GM12865 (cell line): ENCODE measurements around the gene KRTAP10-5.
"Not testable (repeated sequence)": the region's sequence is repeated elsewhere in the genome, so short reads cannot be mapped to it uniquely, and the experiment has no call there.

Source experiments
- DNase-seq: peaks from one replicate; pipeline ENCODE4 v3.0.0; 2010; ENCODE audit warnings: low read depth
- H3K4me3 ChIP-seq: 2 replicates; pipeline ENCODE4 v1.5.1; 2011; ENCODE audit warnings: mild to moderate bottlenecking, low read depth, low read length, control low read depth
- TF ChIP-seq, protein P1 (sequence below): IDR thresholded peaks from 2 replicates; pipeline ENCODE4 v1.5.1; 2011; ENCODE audit warnings: low read length, control low read depth, low read depth, inconsistent platforms; ENCODE audit not compliant: insufficient read depth; ENCODE audit errors: missing control alignments

Gene KRTAP10-5

GRCh38 chr21:44592446-44593311 lies 12.3 kb upstream of the KRTAP10-5 start, which contains the start of gene KRTAP10-6:
Gene KRTAP10-6, minus strand, starts transcription at chr21:44592505. Its CDS starts 21 bp downstream, at chr21:44592484.
- no peak for DNase-seq
- no peak within 1 kb of the TSS for H3K4me3 ChIP-seq

DNA sequence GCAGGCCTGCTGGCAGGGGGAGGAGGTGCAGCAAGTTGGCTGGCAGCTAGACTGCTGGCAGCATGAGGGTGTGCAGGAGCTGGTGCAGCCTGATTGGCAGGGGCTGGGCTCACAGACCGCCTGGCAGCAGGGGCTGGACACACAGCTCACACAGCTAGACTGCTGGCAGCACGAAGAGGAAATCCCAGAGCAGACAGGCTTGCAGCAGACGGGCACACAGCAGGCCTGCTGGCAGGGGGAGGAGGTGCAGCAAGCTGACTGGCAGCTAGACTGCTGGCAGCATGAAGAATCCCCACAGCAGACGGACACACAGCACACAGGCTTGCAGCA lies 11.4 kb upstream of the KRTAP10-5 start:
- DNase-seq, H3K4me3 ChIP-seq: not testable (repeated sequence)

More at GRCh38 chr21:44592446-44593311, 12.3 kb upstream of the KRTAP10-5 start, which contains the start of gene KRTAP10-6:
- TF ChIP-seq, protein P1, sequence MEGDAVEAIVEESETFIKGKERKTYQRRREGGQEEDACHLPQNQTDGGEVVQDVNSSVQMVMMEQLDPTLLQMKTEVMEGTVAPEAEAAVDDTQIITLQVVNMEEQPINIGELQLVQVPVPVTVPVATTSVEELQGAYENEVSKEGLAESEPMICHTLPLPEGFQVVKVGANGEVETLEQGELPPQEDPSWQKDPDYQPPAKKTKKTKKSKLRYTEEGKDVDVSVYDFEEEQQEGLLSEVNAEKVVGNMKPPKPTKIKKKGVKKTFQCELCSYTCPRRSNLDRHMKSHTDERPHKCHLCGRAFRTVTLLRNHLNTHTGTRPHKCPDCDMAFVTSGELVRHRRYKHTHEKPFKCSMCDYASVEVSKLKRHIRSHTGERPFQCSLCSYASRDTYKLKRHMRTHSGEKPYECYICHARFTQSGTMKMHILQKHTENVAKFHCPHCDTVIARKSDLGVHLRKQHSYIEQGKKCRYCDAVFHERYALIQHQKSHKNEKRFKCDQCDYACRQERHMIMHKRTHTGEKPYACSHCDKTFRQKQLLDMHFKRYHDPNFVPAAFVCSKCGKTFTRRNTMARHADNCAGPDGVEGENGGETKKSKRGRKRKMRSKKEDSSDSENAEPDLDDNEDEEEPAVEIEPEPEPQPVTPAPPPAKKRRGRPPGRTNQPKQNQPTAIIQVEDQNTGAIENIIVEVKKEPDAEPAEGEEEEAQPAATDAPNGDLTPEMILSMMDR = no peak

DNA sequence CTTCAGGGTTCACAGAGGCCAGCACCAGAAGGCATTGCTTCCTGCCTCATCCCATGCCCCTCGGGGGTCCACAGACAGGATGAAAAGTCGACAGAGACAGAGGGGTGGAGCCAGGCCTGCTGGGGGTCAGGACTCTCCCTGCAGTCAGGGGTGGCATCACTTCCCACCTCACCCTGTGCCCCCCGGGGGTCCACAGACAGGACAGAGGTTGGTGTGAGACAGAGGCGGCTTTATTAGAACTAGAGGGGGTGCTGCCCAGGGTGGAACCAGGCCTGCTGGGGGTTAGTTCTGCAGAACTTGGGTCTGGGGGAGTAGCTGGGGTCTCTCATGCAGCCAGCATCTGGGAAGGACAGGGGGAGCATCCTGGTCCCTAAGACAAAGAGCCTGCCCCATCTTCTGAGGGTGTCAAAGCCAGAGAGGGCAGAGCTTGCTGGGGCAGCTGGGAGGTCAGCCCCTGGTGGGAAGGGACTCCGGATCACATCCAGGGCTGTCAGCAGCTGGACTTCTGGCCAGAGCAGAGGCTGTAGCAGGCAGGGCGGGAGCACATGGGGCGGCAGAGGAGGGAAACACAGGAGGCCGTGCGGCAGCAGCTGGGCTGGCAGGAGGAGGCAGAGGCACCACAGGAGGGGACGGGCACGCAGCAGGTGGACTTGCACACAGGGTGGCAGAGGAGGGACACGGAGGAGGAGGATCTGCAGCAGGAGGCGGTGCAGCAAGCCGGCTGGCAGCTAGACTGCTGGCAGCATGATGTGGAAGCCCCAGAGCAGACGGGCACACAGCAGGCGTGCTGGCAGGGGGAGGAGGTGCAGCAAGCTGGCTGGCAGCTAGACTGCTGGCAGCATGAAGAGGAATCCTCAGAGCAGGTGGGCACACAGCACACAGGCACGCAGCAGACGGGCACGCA lies 10.7 kb upstream of the KRTAP10-5 start:
- not testable (repeated sequence) for DNase-seq, H3K4me3 ChIP-seq

- no peak for DNase-seq
- TF ChIP-seq, protein P1 = no peak
- no peak overlapping the region for H3K4me3 ChIP-seq
These were observed 9.9 kb upstream of the KRTAP10-5 start for GRCh38 chr21:44590311-44590721.

- H3K4me3 ChIP-seq = no peak overlapping the region
- TF ChIP-seq, protein P1 = no peak
- DNase-seq = no peak
These were observed 9.3 kb upstream of the KRTAP10-5 start for GRCh38 chr21:44589586-44590305.

GRCh38 chr21:44589094-44589493 lies 8.7 kb upstream of the KRTAP10-5 start:
- no peak overlapping the region for H3K4me3 ChIP-seq
- TF ChIP-seq, protein P1 = no peak
- no peak for DNase-seq

GRCh38 chr21:44585892-44586291 lies 5.5 kb upstream of the KRTAP10-5 start:
- no peak for DNase-seq
- TF ChIP-seq, protein P1 = no peak
- no peak overlapping the region for H3K4me3 ChIP-seq
